Activated naive CD4-positive, alpha-beta T cell treated with anti-CD3 and anti-CD28 coated beads, Interleukin-2, amount 50 U/mL, for 24 hours (primary cell): ENCODE measurements around the gene SNRNP200.
A peak's percentile ranks its signal among the peaks of the same experiment; 100 is the strongest.

Experiments
- H3K27ac Mint-ChIP-seq: one replicate; pipeline ENCODE4 v1.8.0; 2021; ENCODE audit warnings: mild to moderate bottlenecking, mixed read lengths
- H3K27me3 Mint-ChIP-seq: one replicate; pipeline ENCODE4 v1.8.0; 2021; ENCODE audit warnings: mixed read lengths
- H3K36me3 Mint-ChIP-seq: one replicate; pipeline ENCODE4 v1.8.0; 2021; ENCODE audit warnings: mixed read lengths
- H3K4me1 Mint-ChIP-seq: one replicate; pipeline ENCODE4 v1.8.0; 2021; ENCODE audit warnings: mixed read lengths
- H3K4me3 Mint-ChIP-seq: one replicate; pipeline ENCODE4 v1.8.0; 2021; ENCODE audit warnings: mild to moderate bottlenecking, mixed read lengths
- H3K9me3 Mint-ChIP-seq: one replicate; pipeline ENCODE4 v1.8.0; 2021; ENCODE audit warnings: mixed read lengths

SNRNP200 gene

DNA sequence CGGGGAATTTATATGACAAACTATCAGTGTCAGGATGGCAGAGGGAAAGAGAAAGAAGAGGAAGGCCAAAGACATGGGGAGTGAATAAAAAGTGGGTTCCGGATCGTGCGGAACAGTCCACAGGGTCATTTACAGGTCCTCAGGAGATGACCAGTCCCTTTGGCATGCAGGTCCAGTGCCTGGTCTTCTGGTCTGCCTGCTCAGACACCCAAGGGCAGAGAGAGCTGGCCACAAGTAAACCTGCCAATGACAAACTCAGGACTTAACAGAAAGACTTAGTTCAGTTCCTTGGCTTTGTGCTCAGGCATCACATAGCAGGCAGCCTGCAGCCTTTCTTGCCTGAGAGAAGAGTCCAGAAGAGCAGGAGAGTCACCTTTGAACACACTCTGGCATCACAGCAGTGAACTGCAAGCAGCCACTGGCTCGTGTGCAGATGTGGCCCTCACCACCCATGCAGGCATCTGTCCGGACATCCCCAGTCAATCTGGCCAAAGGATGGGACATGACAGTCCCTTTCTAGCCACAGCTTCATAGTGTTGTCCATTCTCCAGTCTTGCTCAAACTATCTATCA is 53.5 kb downstream of the SNRNP200 start:
- Mint-ChIP-seq H3K4me1 (peaks cover 28% of the 10 kb centered on the region), H3K9me3 (no peaks in the 10 kb centered on the region), H3K27ac (no peak overlapping the region), H3K27me3 (no peaks in the 10 kb centered on the region), H3K4me3 (no peak overlapping the region), H3K36me3 (peaks cover 3% of the 10 kb centered on the region)

DNA sequence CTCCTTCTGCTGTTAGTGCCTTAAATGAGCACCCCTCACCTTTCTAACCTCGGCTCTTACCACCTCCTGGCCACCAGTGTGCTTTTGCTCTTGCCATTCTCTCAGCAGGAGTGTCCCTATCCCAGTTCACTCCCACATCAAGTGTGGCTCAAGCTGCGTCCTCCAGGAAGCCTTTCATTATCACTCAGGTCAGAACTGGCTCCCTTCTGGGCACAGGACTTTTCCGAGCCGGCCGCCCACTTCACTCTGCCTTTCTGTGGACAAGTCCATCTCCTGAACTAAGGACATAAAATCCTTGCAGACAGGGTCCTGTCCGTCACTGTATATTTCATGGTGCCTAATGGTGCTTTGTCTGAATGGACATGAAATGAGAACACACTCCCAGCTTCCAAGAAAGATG is 55.2 kb downstream of the SNRNP200 start:
- Mint-ChIP-seq H3K27ac (peak overlapping the region; percentile 76), H3K4me1 (peaks cover 30% of the 10 kb centered on the region), H3K4me3 (no peak overlapping the region), H3K36me3 (peaks cover under 1% of the 10 kb centered on the region), H3K27me3 (no peaks in the 10 kb centered on the region), H3K9me3 (no peaks in the 10 kb centered on the region)

DNA sequence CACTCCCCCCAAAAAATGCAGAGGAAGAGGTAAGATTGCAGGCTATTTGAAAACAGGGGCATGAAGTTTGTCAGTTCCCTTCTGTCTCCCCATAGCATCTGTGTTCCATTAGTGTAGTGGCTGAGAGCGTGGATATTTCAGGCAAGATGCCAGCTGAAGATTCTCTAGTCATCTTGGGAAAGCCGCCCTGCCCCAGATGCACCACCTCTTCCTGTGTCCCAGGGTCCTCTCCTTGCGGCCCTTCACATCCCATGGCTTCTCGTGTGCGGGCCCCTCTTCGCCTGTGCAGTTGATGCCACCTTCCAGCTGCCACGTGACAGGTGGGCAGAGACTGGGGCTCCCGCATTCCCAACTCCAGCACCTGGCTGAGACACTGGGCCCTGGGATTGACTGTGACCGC is 55.7 kb downstream of the SNRNP200 start:
- peak overlapping the region; percentile 76 for H3K27ac Mint-ChIP-seq
- H3K27me3 Mint-ChIP-seq = no peaks in the 10 kb centered on the region
- no peaks in the 10 kb centered on the region for H3K36me3 Mint-ChIP-seq

DNA sequence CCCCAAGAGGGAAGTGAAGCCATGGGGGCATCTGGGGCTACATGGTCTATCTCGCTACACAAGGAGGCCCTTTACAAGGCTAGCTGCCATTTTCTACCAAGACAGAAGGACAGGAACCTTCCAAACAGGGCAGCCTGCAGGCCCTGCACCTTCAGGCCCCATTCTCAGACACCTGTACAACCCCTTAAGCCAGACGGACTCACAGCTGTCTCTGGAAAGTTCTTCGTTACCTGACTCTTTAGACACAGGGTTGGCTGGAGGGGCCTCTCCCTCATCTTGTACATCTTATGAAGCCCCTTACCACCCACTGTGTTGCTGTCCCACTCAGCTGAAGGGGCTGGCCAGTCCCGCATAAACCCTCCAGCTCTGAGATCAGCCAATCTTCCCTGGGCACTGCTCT is 56.7 kb downstream of the SNRNP200 start:
- H3K4me1 Mint-ChIP-seq = peaks cover 27% of the 10 kb centered on the region
- H3K27me3 Mint-ChIP-seq = no peaks in the 10 kb centered on the region
- no peak overlapping the region for H3K4me3 Mint-ChIP-seq
- no peaks in the 10 kb centered on the region for H3K36me3 Mint-ChIP-seq
- H3K27ac Mint-ChIP-seq = no peak overlapping the region
- H3K9me3 Mint-ChIP-seq = no peaks in the 10 kb centered on the region

More for the DNA sequence above, 55.7 kb downstream of the SNRNP200 start:
- Mint-ChIP-seq H3K4me1 (peaks cover 29% of the 10 kb centered on the region), H3K4me3 (no peak overlapping the region), H3K9me3 (no peaks in the 10 kb centered on the region)

DNA sequence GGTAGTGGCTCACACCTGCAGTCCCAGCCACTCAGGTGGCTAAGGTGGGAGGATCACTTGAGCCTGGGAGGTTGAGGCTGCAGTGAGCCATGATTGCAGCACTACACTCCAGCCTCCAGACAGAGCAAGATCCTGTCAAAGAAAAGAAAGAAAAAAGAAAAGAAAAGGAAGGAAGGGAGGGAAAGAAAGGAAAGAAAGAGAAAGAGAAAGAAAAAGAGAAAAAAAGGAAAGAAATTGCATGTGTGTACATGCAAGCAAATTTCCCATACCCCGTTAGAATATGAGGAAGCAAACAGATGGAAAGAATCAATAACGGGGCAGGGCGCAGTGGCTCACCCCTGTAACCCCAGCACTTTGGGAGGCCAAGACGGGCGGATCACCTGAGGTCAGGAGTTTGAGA is 57.5 kb downstream of the SNRNP200 start:
- Mint-ChIP-seq H3K36me3 (no peaks in the 10 kb centered on the region), H3K27me3 (no peaks in the 10 kb centered on the region), H3K9me3 (no peaks in the 10 kb centered on the region), H3K4me3 (no peak overlapping the region), H3K27ac (no peak overlapping the region), H3K4me1 (peaks cover 31% of the 10 kb centered on the region)

DNA sequence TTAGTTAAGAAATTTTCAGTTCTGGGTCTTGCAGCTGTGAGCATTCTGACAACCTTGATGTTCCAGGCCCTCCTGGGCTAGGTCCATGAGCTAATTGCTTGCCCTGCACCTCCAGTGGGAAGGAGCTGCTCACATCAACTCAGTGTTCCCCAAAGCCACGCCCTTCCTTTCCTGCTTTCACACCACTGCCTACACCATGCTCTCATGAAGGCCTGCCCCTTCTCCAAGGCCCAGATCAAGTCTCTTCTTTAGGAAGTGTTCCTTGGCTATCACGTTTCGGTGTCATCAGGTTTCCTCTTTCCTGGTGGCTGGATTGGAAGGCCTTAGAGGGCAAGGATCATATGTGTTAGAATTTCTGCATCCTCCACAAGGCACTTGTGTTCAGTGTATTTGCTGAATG is 58.3 kb downstream of the SNRNP200 start:
- no peaks in the 10 kb centered on the region for H3K27me3 Mint-ChIP-seq
- H3K36me3 Mint-ChIP-seq = no peaks in the 10 kb centered on the region
- H3K4me3 Mint-ChIP-seq = no peak overlapping the region
- peaks cover 40% of the 10 kb centered on the region for H3K4me1 Mint-ChIP-seq
- no peak overlapping the region for H3K27ac Mint-ChIP-seq
- H3K9me3 Mint-ChIP-seq = no peaks in the 10 kb centered on the region

DNA sequence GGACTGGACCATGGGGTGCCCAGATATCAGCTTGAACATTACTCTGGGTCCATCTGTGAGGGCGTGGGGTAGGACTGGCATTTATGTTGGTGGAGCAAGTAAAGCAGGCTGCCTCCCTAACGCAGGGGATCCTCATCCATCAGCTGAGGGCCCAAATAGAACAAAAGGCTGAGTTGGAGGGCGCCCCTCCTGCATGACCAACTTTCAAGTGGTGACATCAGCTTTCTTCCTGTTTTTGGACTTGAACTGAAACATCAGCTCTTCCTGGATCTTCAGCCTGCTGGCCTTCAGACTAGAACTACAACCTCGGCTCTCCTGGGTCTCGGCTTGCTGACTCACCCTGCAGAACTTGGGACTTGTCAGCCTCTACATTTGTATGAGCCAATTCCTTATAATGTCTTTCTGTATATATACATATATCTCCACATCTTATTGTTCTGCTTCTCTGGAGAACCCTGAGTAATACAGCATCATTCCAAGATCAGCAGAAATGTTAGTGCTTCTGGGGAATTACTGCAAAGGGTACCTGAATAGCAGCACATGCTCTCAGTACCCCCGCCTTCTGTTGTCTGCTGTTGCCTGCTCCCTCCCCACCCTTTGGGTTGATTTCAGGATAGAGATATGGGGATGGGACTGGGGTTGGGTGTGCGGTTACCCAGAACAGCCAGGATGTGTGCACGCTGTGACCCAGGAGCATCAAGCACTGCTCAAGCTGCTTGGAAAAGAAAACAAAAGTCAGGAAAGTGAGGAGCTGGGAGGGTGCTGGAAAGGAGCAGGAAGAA is 59.5 kb downstream of the SNRNP200 start:
- H3K27me3 Mint-ChIP-seq = no peaks in the 10 kb centered on the region
- H3K36me3 Mint-ChIP-seq = no peaks in the 10 kb centered on the region
- H3K4me1 Mint-ChIP-seq = peaks cover 52% of the 10 kb centered on the region
- H3K4me3 Mint-ChIP-seq = no peak overlapping the region
- peak overlapping the region; percentile 56 for H3K27ac Mint-ChIP-seq
- H3K9me3 Mint-ChIP-seq = no peaks in the 10 kb centered on the region

DNA sequence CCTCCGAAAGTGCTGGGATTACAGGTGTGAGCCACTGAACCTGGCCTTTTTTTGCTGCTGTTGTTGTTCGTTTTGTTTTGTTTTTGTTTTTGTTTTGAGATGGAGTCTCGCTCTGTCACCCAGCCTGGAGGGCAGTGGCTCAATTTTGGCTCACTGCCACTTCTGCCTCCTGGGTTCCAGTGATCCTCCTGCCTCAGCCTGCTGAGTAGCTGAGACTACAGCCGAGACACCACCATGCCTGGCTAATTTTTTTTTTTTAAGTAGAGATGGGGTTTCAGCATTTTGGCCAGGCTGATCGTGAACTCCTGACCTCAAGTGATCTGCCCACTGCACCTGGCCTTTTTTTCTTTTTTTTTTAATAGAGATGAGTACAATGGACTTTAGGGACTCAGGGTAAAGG is 61.5 kb downstream of the SNRNP200 start:
- no peaks in the 10 kb centered on the region for H3K36me3 Mint-ChIP-seq
- H3K4me1 Mint-ChIP-seq = peaks cover 55% of the 10 kb centered on the region
- H3K4me3 Mint-ChIP-seq = no peak overlapping the region
- H3K27ac Mint-ChIP-seq = no peak overlapping the region
- H3K27me3 Mint-ChIP-seq = no peaks in the 10 kb centered on the region
- H3K9me3 Mint-ChIP-seq = no peaks in the 10 kb centered on the region

DNA sequence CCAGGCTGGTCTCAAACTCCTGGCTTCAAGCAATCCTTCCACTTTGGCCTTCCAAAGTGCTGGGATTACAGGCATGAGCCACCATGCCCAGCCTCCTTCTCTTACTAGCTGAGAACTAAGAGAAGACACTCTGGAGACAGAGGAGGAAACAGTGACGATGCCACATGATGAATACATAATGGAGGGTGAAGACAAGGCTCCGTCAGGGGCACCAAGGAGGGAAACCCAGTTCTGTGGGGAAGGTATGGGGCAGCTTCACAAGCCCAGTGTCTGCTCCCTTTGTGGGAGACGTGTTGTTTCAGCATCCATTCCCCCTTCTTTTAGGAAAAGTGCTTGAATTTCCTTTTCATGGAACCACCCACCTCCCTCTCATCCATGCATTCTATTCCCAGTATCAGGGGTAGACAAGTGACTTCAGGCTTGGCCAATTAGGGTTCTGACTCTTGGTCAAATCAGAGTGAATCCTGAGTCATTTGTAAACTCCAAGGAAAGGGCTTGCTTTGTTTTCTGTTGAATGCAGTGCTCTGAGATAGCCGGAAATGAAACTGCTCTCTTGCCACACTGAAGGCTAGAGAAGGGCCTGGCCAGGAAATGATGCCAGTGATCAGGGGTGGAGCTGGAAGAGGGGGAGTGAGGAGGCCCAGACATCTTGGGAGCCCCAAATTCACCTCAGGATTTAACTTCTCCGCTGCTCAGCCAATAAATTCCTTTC is 63.3 kb downstream of the SNRNP200 start:
- H3K36me3 Mint-ChIP-seq = no peaks in the 10 kb centered on the region
- peaks cover 49% of the 10 kb centered on the region for H3K4me1 Mint-ChIP-seq
- H3K9me3 Mint-ChIP-seq = no peaks in the 10 kb centered on the region
- no peaks in the 10 kb centered on the region for H3K27me3 Mint-ChIP-seq
- peak overlapping the region; percentile 90 for H3K27ac Mint-ChIP-seq
- H3K4me3 Mint-ChIP-seq = peak overlapping the region; percentile 54

DNA sequence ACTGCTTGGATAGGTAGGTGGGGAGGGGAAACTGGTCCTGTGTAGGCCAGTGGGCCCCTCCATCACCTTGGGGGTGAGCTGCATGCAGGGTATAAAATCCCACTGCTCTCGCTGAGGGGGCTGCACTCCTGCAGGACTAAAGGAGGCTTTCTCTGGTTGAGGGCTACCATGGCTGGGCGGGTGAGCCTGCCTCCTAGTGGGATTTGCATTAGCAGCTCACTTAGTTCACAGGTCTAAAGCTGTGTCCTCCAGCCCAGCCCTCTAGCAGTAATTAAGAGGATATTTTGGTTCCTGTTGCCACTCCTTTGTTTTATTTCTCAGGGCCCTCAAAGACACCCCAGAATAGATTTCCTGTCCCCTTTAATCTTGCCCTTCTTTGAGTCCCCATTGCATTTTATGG is 64.1 kb downstream of the SNRNP200 start:
- Mint-ChIP-seq H3K36me3 (no peaks in the 10 kb centered on the region), H3K27ac (peak overlapping the region; percentile 90), H3K4me1 (peaks cover 42% of the 10 kb centered on the region), H3K27me3 (no peaks in the 10 kb centered on the region), H3K9me3 (no peaks in the 10 kb centered on the region), H3K4me3 (no peak overlapping the region)

DNA sequence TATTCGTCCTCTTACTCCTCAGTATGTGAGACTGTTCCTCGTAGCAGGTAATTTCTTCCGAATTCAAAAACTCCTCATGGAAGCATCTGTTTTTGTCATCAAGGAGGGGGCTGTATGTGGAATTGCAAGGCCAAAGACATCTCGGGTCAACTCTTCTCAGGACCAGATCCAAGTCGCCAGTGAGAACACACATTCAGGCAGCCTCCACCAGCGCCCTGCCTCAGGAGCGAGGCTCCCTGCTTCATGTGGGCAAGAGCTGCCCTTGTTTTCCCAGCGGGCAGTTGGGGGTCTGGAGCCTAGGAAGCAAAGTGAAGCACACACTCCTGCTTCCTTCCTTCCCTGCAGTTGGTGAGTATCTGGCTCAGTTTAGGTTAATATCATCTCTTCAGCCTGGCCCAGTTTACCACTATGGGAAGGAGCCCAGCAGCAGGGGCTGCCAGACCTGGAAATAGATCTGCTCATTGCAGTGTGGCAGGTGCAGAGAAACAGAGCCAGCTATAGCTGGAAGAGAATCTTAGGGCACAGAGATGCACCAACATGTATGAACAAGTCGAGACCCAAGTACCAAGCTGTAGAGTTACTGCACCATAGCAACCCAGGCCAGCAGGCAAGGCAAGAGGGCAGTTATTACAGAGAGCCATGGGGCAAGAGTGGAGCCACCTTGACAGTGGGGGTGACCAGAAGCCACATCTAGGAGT is 64.9 kb downstream of the SNRNP200 start:
- peaks cover 35% of the 10 kb centered on the region for H3K4me1 Mint-ChIP-seq
- H3K9me3 Mint-ChIP-seq = no peaks in the 10 kb centered on the region
- no peak overlapping the region for H3K4me3 Mint-ChIP-seq
- H3K36me3 Mint-ChIP-seq = no peaks in the 10 kb centered on the region
- peak overlapping the region; percentile 43 for H3K27ac Mint-ChIP-seq
- H3K27me3 Mint-ChIP-seq = no peaks in the 10 kb centered on the region

DNA sequence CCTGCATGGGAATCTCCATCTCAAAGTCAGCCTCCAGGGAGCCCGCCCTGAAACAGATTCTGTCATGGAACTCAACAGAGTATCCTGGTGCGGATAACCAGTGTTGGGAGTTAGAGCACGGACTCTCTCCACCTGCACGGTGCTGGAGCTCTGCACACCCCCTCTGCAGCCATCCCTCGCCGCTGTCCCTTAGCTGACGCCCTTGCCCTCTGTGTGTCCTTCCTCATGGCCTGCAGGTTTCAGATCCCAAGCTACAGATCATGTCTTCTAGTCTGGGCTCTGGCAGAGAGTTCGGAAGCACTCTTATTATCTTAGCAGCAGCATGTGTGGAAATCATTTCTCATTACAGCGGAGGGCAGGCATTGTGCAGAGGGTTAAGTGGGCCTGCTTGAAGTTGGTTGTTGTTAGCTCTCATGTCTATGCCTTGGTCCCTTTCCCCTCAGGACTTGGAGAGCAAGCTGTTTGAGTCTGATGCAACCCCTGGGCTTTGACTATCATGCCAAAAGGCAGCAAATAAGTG is 65.5 kb downstream of the SNRNP200 start:
- H3K27me3 Mint-ChIP-seq = no peaks in the 10 kb centered on the region
- H3K4me1 Mint-ChIP-seq = peaks cover 31% of the 10 kb centered on the region
- no peak overlapping the region for H3K27ac Mint-ChIP-seq
- no peaks in the 10 kb centered on the region for H3K36me3 Mint-ChIP-seq
- H3K4me3 Mint-ChIP-seq = no peak overlapping the region
- H3K9me3 Mint-ChIP-seq = no peaks in the 10 kb centered on the region

DNA sequence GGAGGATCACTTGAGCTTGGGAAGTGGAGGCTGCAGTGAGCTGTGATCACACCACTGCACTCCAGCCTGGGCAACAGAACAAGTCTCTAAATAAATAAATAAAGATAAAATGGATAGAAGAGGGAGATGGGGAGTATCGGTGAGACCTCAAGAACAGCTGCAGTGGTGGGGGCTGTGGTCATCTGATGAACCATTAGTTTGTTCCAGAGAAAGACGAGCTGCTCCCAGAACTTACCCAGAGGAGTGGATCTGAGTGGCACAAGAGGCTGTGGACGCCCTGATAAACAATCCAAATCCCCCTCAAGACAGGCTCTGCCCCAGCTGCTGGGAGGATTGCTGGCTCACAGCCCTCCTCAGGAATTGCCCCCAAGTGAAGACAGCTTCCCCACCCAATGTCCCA is 66.3 kb downstream of the SNRNP200 start:
- H3K4me1 Mint-ChIP-seq = peaks cover 28% of the 10 kb centered on the region
- H3K27me3 Mint-ChIP-seq = no peaks in the 10 kb centered on the region
- H3K4me3 Mint-ChIP-seq = no peak overlapping the region
- H3K36me3 Mint-ChIP-seq = no peaks in the 10 kb centered on the region
- H3K27ac Mint-ChIP-seq = no peak overlapping the region
- H3K9me3 Mint-ChIP-seq = no peaks in the 10 kb centered on the region

DNA sequence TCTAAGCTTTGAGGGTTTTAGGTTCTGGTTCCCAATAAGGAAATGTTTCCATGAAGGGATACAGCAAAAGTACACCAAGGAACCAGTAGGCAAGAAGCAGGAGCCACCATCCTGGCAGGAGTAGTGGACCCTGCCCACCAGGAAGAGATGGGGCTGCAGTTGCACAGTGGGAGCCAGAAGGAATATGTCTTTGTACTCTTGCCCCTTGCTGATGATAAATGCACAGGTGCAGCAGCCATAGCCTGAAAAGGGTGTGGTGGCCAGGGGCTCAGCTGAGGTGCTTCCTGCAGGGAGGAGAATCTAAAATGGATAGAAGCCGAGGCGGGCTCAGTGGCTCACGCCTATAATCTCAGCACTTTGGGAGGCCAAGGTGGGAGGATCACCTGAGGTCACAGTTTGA is 67.1 kb downstream of the SNRNP200 start:
- Mint-ChIP-seq H3K27ac (no peak overlapping the region), H3K9me3 (no peaks in the 10 kb centered on the region), H3K4me3 (no peak overlapping the region), H3K27me3 (no peaks in the 10 kb centered on the region), H3K4me1 (peaks cover 27% of the 10 kb centered on the region), H3K36me3 (no peaks in the 10 kb centered on the region)

DNA sequence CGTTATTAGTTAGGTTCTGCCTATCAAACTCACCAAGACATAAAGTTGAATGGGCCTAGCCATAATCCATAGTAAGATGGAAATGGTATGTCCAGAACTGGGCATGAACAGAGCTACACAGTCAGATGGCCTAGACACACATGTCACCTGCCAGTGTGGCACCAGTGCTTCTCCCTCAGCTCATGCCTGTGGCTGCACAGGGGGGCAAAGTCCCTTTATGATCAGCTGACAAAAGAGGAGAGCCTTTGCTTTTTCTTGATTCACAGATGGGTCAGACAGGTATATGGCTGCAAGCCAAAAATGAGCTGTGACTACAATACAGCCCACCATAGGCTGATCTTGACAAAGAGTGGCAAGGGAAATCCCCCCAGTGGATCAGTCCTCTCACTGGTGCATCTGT is 68.5 kb downstream of the SNRNP200 start:
- peaks cover 14% of the 10 kb centered on the region for H3K4me1 Mint-ChIP-seq
- H3K36me3 Mint-ChIP-seq = no peaks in the 10 kb centered on the region
- no peak overlapping the region for H3K4me3 Mint-ChIP-seq
- H3K27ac Mint-ChIP-seq = no peak overlapping the region
- no peaks in the 10 kb centered on the region for H3K27me3 Mint-ChIP-seq
- no peaks in the 10 kb centered on the region for H3K9me3 Mint-ChIP-seq
